LNCaP clone FGC (cell line): ENCODE measurements around the gene DNAJB7.
"Not testable (repeated sequence)": the region's sequence is repeated elsewhere in the genome, so short reads cannot be mapped to it uniquely, and the experiment has no call there.

Experiments used
- DNase-seq: peaks from one replicate; pipeline ENCODE4 v3.0.0-alpha.2; 2011; ENCODE audit warnings: low read depth
- H3K4me3 ChIP-seq: 2 replicates; pipeline ENCODE4 v1.5.1; 2011; ENCODE audit warnings: mild to moderate bottlenecking, low read depth, low read length, control low read depth
- CTCF ChIP-seq: IDR thresholded peaks from 2 replicates; pipeline ENCODE4 v1.5.1; 2012; ENCODE audit warnings: mild to moderate bottlenecking; ENCODE audit not compliant: control insufficient read depth, insufficient read depth; ENCODE audit errors: extremely low read depth

Gene DNAJB7

GRCh38 chr22:40878922-40879321 lies 17.0 kb upstream of the DNAJB7 start:
- DNase-seq: no peak
- H3K4me3 ChIP-seq: no peak overlapping the region
- TF ChIP-seq CTCF: no peak

- H3K4me3 ChIP-seq: no peak overlapping the region
- DNase-seq: no peak
- no peak for TF ChIP-seq CTCF
These were observed 15.6 kb upstream of the DNAJB7 start for GRCh38 chr22:40877488-40877887.

- DNase-seq: no peak
- no peak overlapping the region for H3K4me3 ChIP-seq
- no peak for TF ChIP-seq CTCF
These were observed 15.0 kb upstream of the DNAJB7 start for GRCh38 chr22:40876907-40877306.

GRCh38 chr22:40875111-40875510 lies 13.2 kb upstream of the DNAJB7 start:
- no peak overlapping the region for H3K4me3 ChIP-seq
- no peak for TF ChIP-seq CTCF
- DNase-seq: no peak

- TF ChIP-seq CTCF: no peak
- H3K4me3 ChIP-seq: no peak overlapping the region
- no peak for DNase-seq
These were observed 12.1 kb upstream of the DNAJB7 start for GRCh38 chr22:40874016-40874415.

- not testable (repeated sequence) for H3K4me3 ChIP-seq, DNase-seq
These were observed 6.5 kb upstream of the DNAJB7 start for GRCh38 chr22:40868379-40868778.

- TF ChIP-seq CTCF: no peak
These were observed 5.2 kb upstream of the DNAJB7 start for GRCh38 chr22:40867109-40867508.

GRCh38 chr22:40862537-40862936 lies 624 bp upstream of the DNAJB7 start:
- DNase-seq: no peak
- no peak for TF ChIP-seq CTCF
- no peak overlapping the region for H3K4me3 ChIP-seq

More at GRCh38 chr22:40867109-40867508, 5.2 kb upstream of the DNAJB7 start:
- no peak overlapping the region for H3K4me3 ChIP-seq
- no peak for DNase-seq
